Inflammatory macrophage treated with lipopolysaccharide for 4 hours (primary cell): ENCODE measurements around the gene CNIH2.
"Not testable (repeated sequence)": the region's sequence is repeated elsewhere in the genome, so short reads cannot be mapped to it uniquely, and the experiment has no call there.

Experiments
- DNase-seq: peaks from one replicate; pipeline ENCODE4 v3.0.0-alpha.2; 2020

CNIH2 gene

DNA sequence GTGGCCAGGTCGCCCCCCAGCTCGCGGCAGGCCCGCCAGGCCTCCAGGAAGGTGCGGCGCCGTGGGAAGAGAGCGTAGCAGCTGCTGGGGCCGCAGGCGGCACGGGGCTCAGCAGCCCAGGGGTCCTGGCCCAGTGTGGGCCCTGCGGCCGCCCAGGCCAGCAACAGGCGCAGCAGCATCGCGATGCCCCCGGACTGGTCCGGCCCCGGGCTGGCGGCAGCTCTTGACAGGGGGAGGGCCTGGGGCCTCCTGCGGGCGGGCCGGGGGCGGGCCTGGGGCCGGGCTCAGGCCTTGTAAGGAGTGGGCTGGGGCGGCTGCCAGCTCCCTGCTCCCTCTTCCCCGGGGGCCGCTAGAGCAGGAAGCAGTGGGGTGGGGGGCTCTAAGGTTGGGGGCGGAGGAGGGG lies 38.9 kb downstream of the CNIH2 start, which contains the start of gene CD248:
TSS of gene CD248 (minus strand) at position 196 of the 403 bp plus-strand sequence. CDS start at position 179, 17 bp downstream.
- DNase-seq: no peak

DNA sequence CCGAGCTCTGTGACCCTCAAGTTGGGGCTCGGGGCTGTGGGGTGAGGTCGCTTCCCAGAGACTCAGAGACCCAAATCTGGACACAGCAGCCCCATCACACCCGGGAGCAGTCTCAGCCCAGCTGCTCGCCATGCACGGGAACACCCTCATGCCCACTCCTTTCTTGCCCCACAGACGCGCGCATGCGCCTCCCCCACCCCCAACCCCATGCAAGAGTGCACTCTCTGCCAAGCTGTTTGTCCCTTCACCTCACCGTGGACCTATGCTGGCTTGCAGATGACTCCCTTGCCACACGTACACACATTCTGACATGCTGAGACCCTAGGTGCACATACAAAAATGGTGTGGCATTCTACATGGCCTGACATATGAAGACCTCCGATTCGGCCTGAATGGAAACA lies 39.3 kb downstream of the CNIH2 start:
- DNase-seq: peak; percentile 15

DNA sequence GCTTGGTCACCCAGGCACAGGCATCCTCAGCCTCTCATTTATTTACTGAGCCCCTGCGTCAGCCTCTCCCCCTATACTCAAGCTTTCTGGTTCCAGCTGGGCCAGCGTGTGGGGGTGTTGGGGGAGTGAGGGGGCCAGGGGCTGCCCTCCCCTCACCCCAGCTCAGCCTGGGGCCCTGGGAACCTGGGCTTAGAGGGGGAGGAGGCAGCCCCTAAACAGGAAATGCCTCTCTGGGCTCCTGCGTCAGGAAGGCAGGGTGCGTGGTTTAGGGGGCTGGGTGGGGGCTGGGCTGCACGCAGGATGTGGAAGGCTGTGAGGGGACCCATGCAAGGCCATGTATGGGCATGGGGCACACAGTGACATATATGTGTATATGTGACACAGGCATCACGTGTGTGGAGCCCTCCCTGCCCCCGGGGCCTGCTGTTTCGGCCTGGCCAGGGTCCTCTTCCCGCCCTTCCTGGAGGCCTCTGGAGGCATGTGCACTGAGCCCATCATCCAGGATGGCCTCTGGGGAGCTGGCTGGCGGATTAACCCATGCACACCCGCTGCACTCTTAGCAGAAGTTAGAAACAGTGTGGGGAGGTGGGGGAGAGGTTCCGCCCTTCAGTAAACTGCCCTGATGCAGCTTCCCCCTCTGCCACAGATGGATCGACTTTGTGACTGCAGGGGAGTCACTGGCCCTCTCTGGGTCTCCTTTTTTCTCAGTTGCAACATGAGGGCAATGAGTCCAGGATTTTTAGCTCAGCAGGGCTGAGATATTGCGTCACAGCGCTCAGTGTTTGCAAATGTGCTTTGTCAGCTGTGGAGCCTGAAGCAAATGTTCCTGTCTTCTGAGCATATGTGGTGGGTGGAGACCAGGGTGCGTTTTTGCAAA lies 40.0 kb downstream of the CNIH2 start:
- peak; percentile 85 for DNase-seq

DNA sequence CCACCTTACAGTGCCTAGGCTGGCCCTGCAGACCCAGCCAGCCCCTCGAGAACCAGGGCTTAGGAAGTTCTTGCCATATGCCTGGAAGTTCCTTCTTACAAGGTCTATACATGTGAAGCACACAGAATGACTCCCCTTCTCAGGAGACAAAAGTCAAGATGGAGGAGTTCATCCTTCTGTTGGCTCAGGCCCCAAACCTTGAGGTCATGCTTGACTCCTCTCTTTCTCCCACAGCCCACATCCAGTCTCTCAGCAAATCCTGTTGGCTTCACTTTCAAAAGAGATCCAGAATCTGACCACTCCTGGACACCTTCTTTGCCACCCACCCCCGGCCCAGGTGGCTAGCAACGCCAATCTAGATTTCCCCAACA lies 40.6 kb downstream of the CNIH2 start:
- DNase-seq: no peak

DNA sequence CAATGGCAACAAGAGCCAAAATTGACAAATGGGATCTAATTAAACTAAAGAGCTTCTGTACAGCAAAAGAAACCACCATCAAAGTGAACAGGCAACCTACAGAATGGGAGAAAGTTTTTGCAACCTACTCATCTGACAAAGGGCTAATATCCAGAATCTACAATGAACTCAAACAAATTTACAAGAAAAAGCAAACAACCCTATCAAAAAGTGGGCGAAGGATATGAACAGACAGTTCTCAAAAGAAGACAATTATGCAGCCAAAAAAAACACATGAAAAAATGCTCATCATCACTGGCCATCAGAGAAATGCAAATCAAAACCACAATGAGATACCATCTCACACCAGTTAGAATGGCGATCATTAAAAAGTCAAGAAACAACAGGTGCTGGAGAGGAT lies 42.3 kb downstream of the CNIH2 start:
- DNase-seq: not testable (repeated sequence)

DNA sequence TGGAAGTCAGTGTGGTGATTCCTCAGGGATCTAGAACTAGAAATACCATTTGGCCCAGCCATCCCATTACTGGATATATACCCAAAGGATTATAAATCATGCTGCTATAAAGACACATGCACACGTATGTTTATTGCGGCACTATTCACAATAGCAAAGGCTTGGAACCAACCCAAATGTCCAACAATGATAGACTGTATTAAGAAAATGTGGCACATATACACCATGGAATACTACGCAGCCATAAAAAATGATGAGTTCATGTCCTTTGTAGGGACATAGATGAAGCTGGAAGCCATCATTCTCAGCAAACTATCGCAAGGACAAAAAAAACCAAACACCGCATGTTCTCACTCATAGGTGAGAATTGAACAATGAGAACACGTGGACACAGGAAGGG lies 42.8 kb downstream of the CNIH2 start:
- DNase-seq: not testable (repeated sequence)

DNA sequence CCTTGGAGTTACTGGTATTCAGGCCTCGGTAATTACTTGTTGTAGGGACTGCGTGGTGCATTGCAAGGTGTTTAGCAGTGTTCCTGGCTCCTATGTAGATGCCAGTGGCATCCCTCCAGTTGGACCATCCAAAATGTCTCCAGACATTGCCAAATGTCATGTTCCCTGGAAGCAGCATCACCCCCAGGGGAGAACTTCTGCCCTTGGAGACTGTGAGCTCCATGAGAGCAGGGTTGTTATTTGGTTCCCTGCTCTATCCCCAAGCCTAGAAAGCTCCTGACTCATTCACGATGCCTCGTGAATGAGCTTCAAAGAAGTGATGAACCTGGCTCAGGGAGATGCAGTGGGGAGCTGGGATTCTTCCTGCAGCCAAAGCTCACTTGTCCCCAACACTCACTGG lies 43.6 kb downstream of the CNIH2 start:
- DNase-seq: no peak

DNA sequence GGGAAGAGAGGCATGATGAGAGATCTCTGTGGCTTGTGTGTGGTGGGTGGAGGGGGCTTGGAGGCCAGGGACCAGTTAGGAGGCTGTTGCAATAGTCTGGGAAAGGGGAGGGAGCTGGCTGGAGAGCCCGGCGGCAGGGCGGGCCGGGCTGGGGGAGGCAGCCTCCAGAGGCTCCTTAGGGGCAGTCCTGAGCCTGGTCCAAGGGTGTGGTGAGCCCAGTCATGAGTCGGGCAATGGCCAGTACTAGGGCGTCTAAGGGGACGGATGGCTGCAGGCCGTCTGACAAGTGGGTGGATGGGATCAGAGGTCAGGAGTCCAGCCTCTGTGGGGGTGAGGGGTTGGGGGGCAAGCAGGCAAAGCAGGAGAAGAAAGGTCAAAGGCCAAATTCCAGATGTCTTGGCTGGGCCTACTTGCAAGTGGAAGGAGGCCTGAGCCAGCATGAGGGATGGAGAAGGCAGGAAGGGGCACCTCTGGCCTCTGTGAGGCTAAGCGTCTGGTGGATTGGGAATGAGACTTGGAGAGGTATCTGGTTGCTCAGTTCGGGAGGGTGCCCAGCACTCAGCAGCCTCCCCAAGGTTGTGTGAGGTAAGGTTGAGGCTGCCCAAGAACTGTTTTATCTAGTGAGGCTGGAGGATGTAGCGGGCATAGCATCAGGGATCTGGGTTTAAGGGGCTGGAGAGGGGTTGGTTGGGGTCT lies 44.9 kb downstream of the CNIH2 start:
- DNase-seq: no peak

DNA sequence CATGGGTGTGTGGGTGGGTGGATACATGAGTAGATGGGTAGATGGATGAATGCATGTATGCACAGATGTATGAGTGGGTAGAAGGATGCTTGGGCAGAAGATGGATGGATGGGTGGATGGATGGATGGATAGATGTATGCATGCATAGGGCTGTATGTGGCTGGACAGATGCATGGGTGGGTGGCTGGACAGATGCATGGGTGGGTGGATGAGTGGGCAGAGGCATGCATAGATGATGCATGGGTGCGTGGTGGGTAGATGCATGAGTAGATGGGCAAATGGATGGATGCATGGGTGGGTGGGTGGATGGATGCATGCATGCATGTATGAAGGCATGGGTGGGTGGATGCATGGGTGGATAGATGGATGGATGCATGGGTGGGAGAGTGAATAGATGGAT lies 45.7 kb downstream of the CNIH2 start:
- DNase-seq: no peak

DNA sequence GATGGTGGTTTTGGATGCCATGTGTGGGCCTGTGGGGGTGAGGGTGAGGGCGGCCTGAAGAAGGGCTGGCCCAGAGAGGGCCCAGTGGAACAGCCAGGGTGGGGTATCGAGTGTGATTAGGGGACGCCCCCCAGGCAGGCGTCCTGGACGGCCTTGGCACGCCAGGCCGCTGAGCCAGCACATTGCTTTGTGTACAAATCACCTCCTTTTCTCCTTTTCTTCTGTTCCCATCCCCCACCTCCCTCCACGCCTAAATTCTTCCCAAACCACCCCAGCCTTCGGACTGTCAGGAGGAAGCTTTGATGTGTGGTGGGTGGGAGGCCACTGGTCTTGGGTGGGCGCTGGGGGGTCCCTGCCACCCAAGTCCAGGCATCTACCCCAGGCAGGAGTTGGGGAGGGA lies 46.7 kb downstream of the CNIH2 start:
- DNase-seq: no peak

DNA sequence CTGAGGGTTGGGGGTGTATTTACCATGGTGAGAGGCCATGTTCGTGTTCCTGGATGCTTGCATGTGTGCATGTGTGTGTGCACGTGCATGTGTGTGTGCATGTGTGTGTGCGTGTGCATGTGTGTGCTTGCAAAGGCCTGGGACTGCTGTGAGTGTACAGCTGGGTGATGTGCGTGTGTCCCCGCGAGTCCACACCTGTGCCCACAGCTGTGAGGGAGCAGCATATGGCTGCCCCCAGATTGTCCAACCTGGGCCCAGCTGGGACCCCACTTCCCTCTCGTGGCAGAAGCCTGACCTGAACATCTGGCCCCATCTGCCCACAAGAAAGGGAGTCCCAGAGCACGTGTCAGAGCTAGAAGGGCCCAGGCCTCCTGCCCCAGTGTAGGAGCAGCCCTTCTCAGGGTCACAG lies 47.3 kb downstream of the CNIH2 start:
- no peak for DNase-seq

DNA sequence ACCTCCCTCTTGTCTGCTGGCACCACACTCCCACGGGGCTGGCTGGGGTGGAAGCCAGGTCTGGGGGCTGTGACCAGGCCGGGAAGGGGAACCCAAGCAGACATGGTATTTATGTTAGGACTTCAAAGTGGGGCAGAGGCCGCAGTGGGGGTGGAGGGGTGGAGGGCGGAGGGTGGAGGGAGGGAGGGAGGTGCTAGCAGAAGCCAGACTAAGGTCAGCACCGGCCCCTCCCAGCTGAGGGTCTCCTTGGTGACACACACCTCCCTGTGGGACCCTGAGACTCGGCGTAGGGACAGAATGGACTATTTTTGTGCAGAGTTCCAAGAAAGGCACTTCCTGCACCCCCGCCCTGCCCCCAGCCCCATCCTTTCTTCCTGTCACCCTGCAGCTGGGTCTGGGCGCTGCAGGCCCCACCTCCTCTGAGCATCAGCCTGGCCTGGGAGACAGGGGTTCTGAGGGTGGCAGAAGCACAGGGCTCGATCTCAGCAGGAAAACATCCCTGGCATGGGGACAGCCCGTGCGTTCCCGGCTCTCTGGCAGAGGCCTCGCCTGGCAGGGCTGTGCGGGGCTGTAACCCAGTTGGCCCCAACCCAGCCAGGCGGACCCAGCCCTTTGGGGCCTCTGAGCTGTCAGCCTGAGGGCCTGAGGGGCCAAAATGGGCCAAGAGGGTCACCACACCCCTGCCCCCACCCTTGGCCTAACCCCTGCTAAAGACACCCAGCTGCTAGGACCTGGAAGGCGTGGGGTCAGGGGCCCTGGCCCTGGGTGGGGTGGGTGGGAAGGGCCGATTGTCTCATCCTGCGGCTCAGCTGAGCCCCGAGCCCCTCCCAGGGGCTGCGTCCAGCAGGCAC lies 48.5 kb downstream of the CNIH2 start:
- DNase-seq: no peak

DNA sequence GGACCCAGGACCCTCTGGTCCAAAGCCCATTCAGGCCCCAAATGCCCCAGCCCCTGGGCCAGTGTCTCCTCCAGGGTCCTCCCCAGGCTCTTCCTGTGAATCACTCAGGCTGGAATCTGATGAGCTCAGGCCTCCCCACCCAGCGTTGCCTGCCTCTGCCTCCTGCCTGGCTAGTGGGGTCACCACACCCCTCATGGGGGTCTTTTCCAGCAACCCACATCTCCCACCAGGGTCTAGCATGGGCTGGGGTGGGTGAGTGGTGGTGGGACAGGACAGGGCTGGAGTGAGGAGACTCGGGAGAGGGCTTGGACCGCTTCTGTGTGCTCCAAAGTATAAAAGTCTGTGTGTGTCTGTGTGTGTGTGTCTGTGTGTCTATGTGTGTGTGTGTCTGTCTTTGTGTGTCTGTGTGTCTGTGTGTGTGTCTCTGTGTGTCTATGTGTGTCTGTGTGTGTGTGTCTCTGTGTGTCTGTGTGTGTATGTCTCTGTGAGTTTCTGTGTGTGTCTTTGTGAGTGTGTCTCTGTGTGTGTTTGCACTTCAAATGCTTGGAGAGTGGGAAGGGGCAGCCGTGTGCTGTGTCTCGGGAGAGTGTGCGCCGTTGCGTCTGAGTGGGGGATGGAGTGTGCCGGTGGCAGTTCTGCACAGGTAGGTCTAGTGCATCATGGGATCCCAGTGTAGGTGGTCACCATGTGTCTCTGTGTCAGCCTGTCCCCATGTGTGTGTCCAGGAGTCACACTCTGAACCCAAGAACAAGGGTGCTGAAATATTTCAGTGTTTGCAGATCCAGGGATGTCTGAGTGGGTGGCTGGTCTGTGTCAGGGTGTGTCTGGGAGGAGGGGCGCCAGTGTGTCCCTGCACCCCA lies 49.4 kb downstream of the CNIH2 start:
- no peak for DNase-seq

DNA sequence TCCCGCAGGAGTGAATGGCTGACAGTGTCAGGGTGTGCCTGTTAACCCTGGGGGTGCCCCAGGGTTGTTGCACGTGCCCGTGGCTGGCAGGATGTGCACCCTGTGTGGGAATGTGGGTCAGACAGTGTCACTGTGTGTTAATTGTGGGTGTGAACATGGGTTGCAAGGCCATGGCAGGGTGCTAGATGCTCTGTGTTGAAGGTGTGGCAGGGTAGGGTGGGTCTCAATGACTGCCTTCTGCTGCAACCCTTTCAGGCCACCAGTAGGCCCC lies 50.0 kb downstream of the CNIH2 start:
- DNase-seq: no peak

DNA sequence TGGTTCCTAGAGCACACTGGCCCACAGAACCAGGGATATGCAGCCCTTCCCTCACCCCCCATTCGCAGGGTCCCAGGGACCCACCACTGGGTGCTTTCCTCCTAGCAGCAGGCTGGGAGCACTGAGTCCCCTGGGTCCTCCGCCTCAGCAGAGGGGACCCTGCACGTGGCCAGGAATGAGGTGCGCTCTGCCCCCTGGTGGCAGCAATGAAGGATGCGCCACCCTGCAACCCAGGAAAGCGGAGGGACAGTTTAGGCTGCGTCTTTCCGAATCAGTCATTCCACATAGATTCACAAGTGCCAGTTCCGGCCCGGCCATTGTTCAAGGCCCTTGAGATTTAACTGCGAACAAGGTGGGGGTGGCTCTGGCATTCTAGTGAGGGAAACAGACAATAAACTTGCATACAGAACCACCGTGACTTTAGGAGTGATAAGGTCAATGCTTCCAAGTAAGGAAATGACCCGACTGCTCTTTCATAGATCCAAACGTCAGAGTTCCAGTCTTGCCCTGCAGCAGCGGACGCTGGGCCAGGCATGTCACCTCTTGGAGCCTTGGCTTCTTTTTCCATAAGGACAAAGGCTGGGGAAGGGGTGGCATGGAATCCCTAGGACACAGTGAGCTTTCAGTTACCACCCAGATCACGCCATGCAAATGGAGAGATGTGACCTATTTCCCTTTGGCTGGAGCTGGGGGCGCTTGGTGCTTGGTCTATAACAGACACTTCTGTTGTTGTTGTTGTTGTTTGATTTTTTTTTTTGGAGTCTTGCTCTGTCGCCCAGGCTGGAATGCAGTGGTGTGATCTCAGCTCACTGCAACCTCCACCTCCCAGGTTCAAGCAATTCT lies 50.5 kb downstream of the CNIH2 start:
- DNase-seq: peak; percentile 64

DNA sequence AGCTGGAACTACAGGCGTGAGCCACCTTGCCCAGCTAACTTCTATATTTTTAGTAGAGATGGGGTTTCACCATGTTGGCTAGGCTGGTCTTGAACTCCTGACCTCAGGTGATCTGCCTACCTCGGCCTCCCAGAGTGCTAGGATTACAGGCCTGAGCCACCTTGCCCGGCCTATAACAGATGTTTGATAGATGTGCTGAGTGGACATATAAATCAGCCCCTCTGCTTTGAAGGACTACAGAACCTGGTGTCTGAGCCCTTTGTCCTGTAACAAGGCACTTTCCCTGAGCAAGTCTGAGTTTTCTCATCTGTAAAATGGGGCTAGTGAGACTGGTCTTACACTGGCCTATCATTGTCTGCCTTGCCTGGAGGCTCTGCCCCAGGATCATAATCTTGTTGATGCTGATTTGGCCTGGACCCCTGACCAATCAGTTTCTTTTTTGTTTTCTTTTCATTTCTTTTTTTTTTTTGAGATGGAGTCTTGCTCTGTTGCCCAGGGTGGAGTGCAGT lies 51.2 kb downstream of the CNIH2 start:
- DNase-seq: no peak

DNA sequence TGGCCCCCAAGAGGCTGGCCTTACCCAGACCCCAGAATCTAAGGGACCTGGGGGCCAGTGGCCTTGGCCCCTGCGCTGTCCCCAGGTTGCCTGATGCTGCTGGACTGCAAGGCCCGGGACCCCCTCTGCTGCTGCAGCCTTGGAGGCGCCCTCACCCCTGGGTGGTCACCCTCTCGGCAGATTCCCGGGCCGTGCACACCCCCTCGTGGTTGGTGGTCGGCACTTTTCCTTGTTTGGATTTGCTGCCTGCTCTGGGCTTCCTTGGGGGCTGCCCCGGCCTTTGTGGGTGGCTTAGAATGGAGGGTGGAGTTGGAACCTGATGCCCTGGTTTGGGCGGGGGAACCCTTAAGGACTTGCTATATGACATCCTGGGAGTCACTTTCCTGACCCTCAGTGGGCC lies 53.0 kb downstream of the CNIH2 start:
- no peak for DNase-seq

DNA sequence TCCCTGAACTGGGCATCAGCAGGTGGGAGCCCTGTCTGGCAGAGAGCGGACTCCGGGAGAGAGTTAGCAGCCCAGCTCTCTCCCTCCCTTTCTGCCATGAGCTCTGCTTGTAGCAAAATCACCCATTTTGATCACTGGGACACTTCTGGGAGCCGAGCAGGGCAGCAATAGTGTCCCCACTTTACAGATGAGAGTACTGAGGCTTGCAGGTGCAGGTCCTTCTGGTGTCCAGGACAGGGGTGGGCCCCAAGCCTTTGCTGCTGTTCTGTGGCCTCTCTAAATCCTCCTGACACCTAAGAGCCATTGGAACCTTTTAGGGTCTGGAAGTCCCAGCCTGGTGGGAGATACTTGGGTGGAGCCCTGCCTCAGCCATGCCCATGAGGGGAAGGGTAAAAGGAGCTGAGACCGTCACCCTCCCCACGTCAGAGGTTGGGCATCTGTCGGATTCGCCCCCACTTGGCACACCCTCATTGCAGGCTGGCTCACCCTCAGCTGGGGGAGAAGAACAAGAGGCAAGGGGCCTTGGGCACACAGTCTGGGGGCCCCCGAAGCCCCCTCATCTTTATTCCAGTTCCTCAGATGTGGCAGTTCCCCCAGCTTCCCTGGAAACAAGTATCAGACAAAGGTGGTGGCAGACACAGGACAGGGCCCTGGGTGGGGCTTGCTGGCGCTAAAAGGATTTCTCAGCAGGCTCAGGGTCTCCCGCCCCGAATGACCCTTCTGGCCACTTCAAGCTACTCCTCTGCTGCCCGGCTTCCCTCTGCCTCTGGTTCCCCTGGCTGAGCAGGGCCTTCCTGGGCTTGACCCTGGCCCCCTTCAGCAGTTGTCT lies 53.8 kb downstream of the CNIH2 start:
- DNase-seq: no peak

DNA sequence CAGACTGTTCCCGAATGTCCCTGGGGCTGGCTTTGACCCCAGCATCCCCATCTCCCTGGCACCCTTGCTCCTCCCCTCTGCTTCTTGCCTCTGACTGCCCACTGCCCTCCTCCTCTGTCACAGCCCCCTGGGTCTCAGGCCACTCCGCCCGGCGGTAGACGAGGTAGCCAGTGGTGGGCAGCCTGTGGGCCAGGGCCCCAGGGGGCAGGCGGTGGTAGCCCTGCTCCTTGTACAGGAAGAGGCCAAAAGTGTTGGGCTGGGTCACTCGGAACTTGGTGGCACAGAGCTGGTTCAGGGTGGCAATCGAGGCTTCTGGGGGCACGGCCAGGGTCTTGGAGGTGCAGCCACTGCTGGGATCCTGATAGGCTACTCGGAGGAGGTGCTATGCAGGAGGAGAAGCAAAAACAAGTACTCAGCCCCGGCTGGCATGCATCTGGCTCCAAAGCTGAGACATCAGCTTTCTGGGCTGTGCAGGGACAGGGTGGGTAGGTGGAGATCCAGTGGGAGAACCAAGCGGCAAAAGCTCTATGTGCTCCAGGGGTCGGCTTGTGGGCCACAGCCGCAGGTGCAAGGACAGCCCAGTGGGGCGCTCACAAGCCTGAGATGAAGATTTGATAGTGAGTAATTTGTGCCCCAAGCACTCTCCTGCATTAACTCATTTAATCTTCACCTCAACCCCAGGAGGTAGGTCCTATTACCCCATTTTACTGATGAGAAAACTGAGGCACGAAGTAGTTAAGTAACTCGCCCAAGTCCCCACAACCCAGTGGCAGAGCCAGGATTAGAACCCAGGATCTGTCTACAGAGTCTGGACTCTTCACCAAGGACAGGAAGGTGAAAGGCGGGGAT lies 54.6 kb downstream of the CNIH2 start:
- DNase-seq: no peak
